Measurements from ENCODE around the gene TPRX1.

GRCh38 chr19:47798904-47799266 is 5.5 kb downstream of the TPRX1 start:
- no peak for TF ChIP-seq CTCF (tag by site-specific recombination; IDR thresholded peaks at IDR 0.05)
- TF ChIP-seq ZNF830 (tag by site-specific recombination; IDR thresholded peaks at IDR 0.05; ENCODE audit: low read depth): no peak
